Neural cell (in vitro differentiated cells): ENCODE results near the gene ZNF737. TPM values are rescaled to one million over a fixed set of nuclear protein-coding genes. Genes with fewer than 3 reads are reported as not detected.

Experiments
- H2AFZ ChIP-seq: fragments of 200-600, 300-800 bp; sonication (generic), shearing (Covaris generic); 2 replicates; pipeline ENCODE4 v1.6.0; 2014; ENCODE audit warnings: low read depth, mild to moderate bottlenecking, antibody characterized with exemption, low read length, moderate library complexity
- H3F3A ChIP-seq: fragments of 200-600 bp; shearing (Covaris generic); 2 replicates; pipeline ENCODE4 v1.6.1; 2016; ENCODE audit warnings: mild to moderate bottlenecking, moderate library complexity, mixed read lengths, antibody characterized with exemption, low read length; ENCODE audit not compliant: insufficient read depth, poor library complexity, severe bottlenecking
- H3K27ac ChIP-seq: fragments of 200-600, 300-800 bp; sonication (generic), shearing (Covaris generic); 2 replicates; pipeline ENCODE4 v1.5.1; 2014; ENCODE audit warnings: mild to moderate bottlenecking, low read length, moderate library complexity
- H3K27me3 ChIP-seq: fragments of 300-800, 200-600 bp; sonication (generic), shearing (Covaris generic); 2 replicates; pipeline ENCODE4 v1.6.0; 2014; ENCODE audit warnings: mild to moderate bottlenecking, low read depth, low read length, moderate library complexity; ENCODE audit not compliant: insufficient read depth
- H3K36me3 ChIP-seq: fragments of 300-800, 200-600 bp; sonication (generic), shearing (Covaris generic); 2 replicates; pipeline ENCODE4 v1.5.1; 2014; ENCODE audit warnings: mild to moderate bottlenecking, antibody characterized with exemption, low read length, moderate library complexity; ENCODE audit not compliant: insufficient read depth
- H3K4me2 ChIP-seq: fragments of 300-800, 200-600 bp; sonication (generic), shearing (Covaris generic); 2 replicates; pipeline ENCODE4 v1.6.0; 2014; ENCODE audit warnings: mild to moderate bottlenecking, low read length
- H3K4me3 ChIP-seq: fragments of 300-800, 200-600 bp; sonication (generic), shearing (Covaris generic); 2 replicates; pipeline ENCODE4 v1.5.1; 2014; ENCODE audit warnings: mild to moderate bottlenecking, low read length, moderate library complexity
- H3K79me2 ChIP-seq: fragments of 200-600 bp; shearing (Covaris generic); replicated peaks from 2 replicates; pipeline ENCODE4 v1.6.0; 2014; ENCODE audit warnings: mild to moderate bottlenecking, low read length, moderate library complexity; ENCODE audit not compliant: insufficient read depth
- H3K9ac ChIP-seq: fragments of 300-800, 200-600 bp; sonication (generic), shearing (Covaris generic); 2 replicates; pipeline ENCODE4 v1.6.1; 2016; ENCODE audit warnings: mild to moderate bottlenecking, low read length, mixed read lengths
- H3K9me2 ChIP-seq: fragments of 200-600 bp; shearing (Covaris generic); 2 replicates; pipeline ENCODE4 v1.6.1; 2016; ENCODE audit warnings: mild to moderate bottlenecking, low read length, mixed read lengths; ENCODE audit not compliant: insufficient read depth
- H3K9me3 ChIP-seq: fragments of 200-600, 300-800 bp; sonication (generic), shearing (Covaris generic); 2 replicates; pipeline ENCODE4 v1.6.1; 2016; ENCODE audit warnings: mild to moderate bottlenecking, mixed run types, low read length, moderate library complexity, mixed read lengths
- H4K20me1 ChIP-seq: fragments of 200-600 bp; shearing (Covaris generic); 2 replicates; pipeline ENCODE4 v1.6.1; 2016; ENCODE audit warnings: mild to moderate bottlenecking, mixed run types; ENCODE audit not compliant: insufficient read depth
- EP300 ChIP-seq: fragments of 450-650 bp; conservative IDR thresholded peaks from 2 replicates; pipeline ENCODE4 v1.6.1; 2014; ENCODE audit warnings: antibody characterized with exemption, mild to moderate bottlenecking, moderate library complexity; ENCODE audit not compliant: poor library complexity, severe bottlenecking
- EZH2 ChIP-seq: fragments of 200-600, 300-800 bp; shearing (Covaris generic), sonication (generic); IDR thresholded peaks from 2 replicates; pipeline ENCODE4 v1.6.1; 2014; ENCODE audit warnings: antibody characterized with exemption, low read length, borderline replicate concordance, mild to moderate bottlenecking; ENCODE audit not compliant: insufficient read depth, poor library complexity, severe bottlenecking
- MXI1 ChIP-seq: fragments of 450-650 bp; conservative IDR thresholded peaks from 2 replicates; pipeline ENCODE4 v1.6.1; 2014; ENCODE audit warnings: antibody characterized with exemption, mild to moderate bottlenecking; ENCODE audit not compliant: poor library complexity, severe bottlenecking
- POLR2AphosphoS5 ChIP-seq: IDR thresholded peaks from 2 replicates; pipeline ENCODE4 v1.6.1; 2012
- RAD21 ChIP-seq: fragments of 450-650 bp; conservative IDR thresholded peaks from 2 replicates; pipeline ENCODE4 v1.6.1; 2014; ENCODE audit warnings: antibody characterized with exemption, mild to moderate bottlenecking, moderate library complexity
- SMC3 ChIP-seq: fragments of 450-650 bp; conservative IDR thresholded peaks from 2 replicates; pipeline ENCODE4 v1.6.1; 2014; ENCODE audit warnings: antibody characterized with exemption, mild to moderate bottlenecking, moderate library complexity; ENCODE audit not compliant: poor library complexity
- TAF1 ChIP-seq: IDR thresholded peaks from 2 replicates; pipeline ENCODE4 v1.6.1; 2012; ENCODE audit warnings: low read depth
- polyA plus RNA-seq: library from polyadenylated mRNA; depleted of rRNA; stranded (reverse); fragments of >200 nt; gene quantifications from 2 replicates; pipeline ENCODE4 v1.2.3, GENCODE V29; 2014
- TF ChIP-seq, protein P1 (sequence below): IDR thresholded peaks from 2 replicates; pipeline ENCODE4 v1.6.1; 2012; ENCODE audit warnings: borderline replicate concordance
- TF ChIP-seq, protein P2 (sequence below): fragments of 450-650 bp; IDR thresholded peaks from 2 replicates; pipeline ENCODE4 v1.5.1; 2014; ENCODE audit warnings: antibody characterized with exemption, mild to moderate bottlenecking, moderate library complexity; ENCODE audit not compliant: poor library complexity, severe bottlenecking

The ZNF737 gene
- polyA plus RNA-seq, 1 donor from 2014 or later, result 103 TPM

DNA sequence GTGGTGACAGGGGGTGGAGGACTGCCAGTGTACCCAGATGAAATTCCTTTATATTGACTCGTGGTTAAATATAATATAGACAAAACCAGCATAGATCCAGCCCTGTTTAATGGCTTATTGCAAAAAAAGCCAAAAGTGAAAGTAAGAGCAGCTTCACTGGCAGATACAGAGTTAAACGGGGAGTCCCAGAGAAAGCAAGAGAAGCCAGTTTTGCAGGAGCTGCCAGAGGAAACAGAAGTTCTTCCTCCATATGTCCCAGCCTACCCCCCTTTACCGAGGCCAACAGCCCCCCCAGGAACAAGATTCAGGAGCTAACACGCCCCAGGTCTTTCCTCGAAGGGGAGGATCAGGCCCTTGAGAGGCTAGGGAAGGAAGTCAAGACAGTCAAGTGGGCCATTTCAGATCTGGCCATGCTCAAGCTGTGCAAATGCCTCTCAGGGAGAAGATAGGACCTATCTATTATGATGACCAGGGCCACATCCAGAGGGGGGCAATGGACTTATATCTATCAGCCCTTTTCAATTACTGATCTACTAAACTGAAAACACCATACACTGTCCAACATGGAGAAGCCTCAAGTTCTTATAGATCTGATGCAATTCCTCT is 47.2 kb upstream of the ZNF737 start:
- no peaks in the 10 kb centered on the region for H3K9me2 ChIP-seq
- no peak overlapping the region for H3K4me2 ChIP-seq
- H3K27me3 ChIP-seq, result no peaks in the 10 kb centered on the region
- TF ChIP-seq, protein P1, sequence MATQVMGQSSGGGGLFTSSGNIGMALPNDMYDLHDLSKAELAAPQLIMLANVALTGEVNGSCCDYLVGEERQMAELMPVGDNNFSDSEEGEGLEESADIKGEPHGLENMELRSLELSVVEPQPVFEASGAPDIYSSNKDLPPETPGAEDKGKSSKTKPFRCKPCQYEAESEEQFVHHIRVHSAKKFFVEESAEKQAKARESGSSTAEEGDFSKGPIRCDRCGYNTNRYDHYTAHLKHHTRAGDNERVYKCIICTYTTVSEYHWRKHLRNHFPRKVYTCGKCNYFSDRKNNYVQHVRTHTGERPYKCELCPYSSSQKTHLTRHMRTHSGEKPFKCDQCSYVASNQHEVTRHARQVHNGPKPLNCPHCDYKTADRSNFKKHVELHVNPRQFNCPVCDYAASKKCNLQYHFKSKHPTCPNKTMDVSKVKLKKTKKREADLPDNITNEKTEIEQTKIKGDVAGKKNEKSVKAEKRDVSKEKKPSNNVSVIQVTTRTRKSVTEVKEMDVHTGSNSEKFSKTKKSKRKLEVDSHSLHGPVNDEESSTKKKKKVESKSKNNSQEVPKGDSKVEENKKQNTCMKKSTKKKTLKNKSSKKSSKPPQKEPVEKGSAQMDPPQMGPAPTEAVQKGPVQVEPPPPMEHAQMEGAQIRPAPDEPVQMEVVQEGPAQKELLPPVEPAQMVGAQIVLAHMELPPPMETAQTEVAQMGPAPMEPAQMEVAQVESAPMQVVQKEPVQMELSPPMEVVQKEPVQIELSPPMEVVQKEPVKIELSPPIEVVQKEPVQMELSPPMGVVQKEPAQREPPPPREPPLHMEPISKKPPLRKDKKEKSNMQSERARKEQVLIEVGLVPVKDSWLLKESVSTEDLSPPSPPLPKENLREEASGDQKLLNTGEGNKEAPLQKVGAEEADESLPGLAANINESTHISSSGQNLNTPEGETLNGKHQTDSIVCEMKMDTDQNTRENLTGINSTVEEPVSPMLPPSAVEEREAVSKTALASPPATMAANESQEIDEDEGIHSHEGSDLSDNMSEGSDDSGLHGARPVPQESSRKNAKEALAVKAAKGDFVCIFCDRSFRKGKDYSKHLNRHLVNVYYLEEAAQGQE, result no peak
- TF ChIP-seq SMC3 (no peak), POLR2AphosphoS5 (no peak), EP300 (no peak), TAF1 (no peak), EZH2 (no peak)
- TF ChIP-seq, protein P2, sequence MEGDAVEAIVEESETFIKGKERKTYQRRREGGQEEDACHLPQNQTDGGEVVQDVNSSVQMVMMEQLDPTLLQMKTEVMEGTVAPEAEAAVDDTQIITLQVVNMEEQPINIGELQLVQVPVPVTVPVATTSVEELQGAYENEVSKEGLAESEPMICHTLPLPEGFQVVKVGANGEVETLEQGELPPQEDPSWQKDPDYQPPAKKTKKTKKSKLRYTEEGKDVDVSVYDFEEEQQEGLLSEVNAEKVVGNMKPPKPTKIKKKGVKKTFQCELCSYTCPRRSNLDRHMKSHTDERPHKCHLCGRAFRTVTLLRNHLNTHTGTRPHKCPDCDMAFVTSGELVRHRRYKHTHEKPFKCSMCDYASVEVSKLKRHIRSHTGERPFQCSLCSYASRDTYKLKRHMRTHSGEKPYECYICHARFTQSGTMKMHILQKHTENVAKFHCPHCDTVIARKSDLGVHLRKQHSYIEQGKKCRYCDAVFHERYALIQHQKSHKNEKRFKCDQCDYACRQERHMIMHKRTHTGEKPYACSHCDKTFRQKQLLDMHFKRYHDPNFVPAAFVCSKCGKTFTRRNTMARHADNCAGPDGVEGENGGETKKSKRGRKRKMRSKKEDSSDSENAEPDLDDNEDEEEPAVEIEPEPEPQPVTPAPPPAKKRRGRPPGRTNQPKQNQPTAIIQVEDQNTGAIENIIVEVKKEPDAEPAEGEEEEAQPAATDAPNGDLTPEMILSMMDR, result no peak
- no peaks in the 10 kb centered on the region for H3K36me3 ChIP-seq
- H3K79me2 ChIP-seq, result no peaks in the 10 kb centered on the region
- no peak overlapping the region for H3K9ac ChIP-seq
- no peaks in the 10 kb centered on the region for H4K20me1 ChIP-seq
- no peaks in the 10 kb centered on the region for H3K9me3 ChIP-seq
- no peak overlapping the region for H2AFZ ChIP-seq
- H3K27ac ChIP-seq, result no peak overlapping the region
- H3K4me3 ChIP-seq, result no peak overlapping the region
- H3F3A ChIP-seq, result no peaks in the 10 kb centered on the region

DNA sequence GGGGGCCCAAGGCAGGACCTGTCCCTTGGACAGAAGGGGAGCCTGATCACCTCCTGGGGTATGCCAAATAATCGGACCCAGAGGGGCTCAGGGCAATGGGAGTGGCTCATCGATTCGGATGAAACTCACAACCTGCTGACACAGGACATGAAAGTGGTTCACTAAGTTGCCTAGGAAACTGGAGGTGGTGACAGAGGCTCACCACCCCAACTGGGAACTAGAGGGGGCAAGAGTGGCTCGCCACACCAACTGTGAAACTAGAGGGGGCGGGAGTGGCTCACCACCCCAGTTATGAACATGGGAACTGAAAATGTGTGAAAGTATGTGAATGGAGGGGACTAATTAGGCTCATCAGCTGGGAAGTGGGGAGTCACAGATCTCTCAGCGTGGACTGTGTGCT is 46.3 kb upstream of the ZNF737 start:
- Histone ChIP-seq H3K4me3 (no peak overlapping the region), H3K27ac (no peak overlapping the region), H3K4me2 (no peak overlapping the region), H3K36me3 (no peaks in the 10 kb centered on the region), H3K27me3 (no peaks in the 10 kb centered on the region), H3F3A (no peaks in the 10 kb centered on the region), H3K9ac (no peak overlapping the region), H3K9me2 (no peaks in the 10 kb centered on the region), H2AFZ (no peak overlapping the region), H3K79me2 (no peaks in the 10 kb centered on the region), H4K20me1 (no peaks in the 10 kb centered on the region), H3K9me3 (no peaks in the 10 kb centered on the region)
- TF ChIP-seq POLR2AphosphoS5 (no peak), TAF1 (no peak)

DNA sequence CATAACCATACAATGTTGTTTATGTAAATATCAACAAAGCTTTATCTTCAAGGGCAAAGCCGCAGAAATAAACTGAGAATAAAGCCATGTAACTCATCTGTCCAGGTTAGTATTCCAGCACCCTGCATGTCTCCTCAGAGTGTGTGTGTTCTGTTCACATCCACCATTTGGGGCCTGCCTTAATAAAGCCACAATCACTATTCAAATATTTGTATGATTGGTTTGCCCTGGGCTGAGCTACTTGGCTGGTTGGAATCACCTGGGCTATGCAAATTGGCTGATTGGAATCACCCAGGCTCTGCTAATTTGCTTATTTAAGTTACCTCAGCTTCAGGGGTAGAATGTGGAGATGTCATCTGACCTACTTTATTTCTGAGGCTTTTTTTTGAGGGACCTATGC is 42.4 kb upstream of the ZNF737 start:
- no peaks in the 10 kb centered on the region for H4K20me1 ChIP-seq
- TF ChIP-seq RAD21 (no peak), POLR2AphosphoS5 (no peak), SMC3 (no peak), EP300 (no peak), MXI1 (no peak), TAF1 (no peak), EZH2 (no peak)
- TF ChIP-seq, protein P2, result no peak
- TF ChIP-seq, protein P1, result no peak
- H3K4me2 ChIP-seq, result no peak overlapping the region
- no peaks in the 10 kb centered on the region for H3K9me3 ChIP-seq
- H3K36me3 ChIP-seq, result no peaks in the 10 kb centered on the region
- H2AFZ ChIP-seq, result no peak overlapping the region
- H3K9ac ChIP-seq, result no peak overlapping the region
- H3K9me2 ChIP-seq, result no peaks in the 10 kb centered on the region
- no peak overlapping the region for H3K27ac ChIP-seq
- no peaks in the 10 kb centered on the region for H3F3A ChIP-seq
- no peak overlapping the region for H3K4me3 ChIP-seq
- no peaks in the 10 kb centered on the region for H3K79me2 ChIP-seq
- no peaks in the 10 kb centered on the region for H3K27me3 ChIP-seq
